ENCODE data around the gene MDN1. TPM values are rescaled to one million over a fixed set of nuclear protein-coding genes. Genes with fewer than 3 reads are reported as not detected.

Gene MDN1
- total RNA-seq, 2 experiments from 2014 or later = 40.3 to 40.4 TPM

DNA sequence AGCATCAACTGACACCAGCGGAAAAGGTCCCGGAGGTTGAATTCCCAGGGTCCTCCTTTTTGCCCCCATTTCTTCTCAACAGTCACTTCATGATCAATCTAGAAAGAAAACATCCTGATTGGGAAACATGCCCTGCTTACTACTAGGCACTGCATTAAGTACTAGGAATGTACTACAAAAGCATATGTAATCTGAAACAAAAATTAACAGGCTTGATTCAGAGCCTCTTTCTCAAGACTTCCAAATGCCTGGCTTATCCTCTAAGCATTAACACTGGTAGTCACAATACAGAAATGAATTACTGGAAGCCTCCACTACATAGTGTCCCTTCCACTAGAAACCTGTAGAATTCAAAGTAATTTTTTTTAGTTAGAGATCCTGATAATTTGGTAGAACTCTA lies 96.5 kb downstream of the MDN1 start:
- Histone ChIP-seq H3K9me3 (ENCODE audit: control insufficient read depth in 1 of 2, insufficient read depth in 1 of 2, low read length in 2 of 2) (no peaks in the 10 kb centered on the region), H3K4me3 (ENCODE audit: low read length) (no peak overlapping the region), H3K27me3 (ENCODE audit: control insufficient read depth in 1 of 2, insufficient read depth in 2 of 2, low read length in 2 of 2) (no peaks in the 10 kb centered on the region), H3K27ac (ENCODE audit: low read depth in 1 of 2, low read length in 2 of 2) (no peak overlapping the region), H3K4me1 (ENCODE audit: insufficient read depth, low read length) (no peaks in the 10 kb centered on the region), H3K36me3 (ENCODE audit: insufficient read depth, low read length) (peaks cover 72% of the 10 kb centered on the region)
- no peak for DNase-seq
- Mint-ChIP-seq H3K27me3 (no peaks in the 10 kb centered on the region), H3K4me1 (ENCODE audit: low read depth) (no peaks in the 10 kb centered on the region), H3K27ac (no peak overlapping the region), H3K9me3 (no peaks in the 10 kb centered on the region), H3K36me3 (ENCODE audit: low read depth) (peaks cover 92% of the 10 kb centered on the region), H3K4me3 (no peak overlapping the region)
- ATAC-seq (ENCODE audit: poor library complexity) = no peak
- TF ChIP-seq, protein P1, sequence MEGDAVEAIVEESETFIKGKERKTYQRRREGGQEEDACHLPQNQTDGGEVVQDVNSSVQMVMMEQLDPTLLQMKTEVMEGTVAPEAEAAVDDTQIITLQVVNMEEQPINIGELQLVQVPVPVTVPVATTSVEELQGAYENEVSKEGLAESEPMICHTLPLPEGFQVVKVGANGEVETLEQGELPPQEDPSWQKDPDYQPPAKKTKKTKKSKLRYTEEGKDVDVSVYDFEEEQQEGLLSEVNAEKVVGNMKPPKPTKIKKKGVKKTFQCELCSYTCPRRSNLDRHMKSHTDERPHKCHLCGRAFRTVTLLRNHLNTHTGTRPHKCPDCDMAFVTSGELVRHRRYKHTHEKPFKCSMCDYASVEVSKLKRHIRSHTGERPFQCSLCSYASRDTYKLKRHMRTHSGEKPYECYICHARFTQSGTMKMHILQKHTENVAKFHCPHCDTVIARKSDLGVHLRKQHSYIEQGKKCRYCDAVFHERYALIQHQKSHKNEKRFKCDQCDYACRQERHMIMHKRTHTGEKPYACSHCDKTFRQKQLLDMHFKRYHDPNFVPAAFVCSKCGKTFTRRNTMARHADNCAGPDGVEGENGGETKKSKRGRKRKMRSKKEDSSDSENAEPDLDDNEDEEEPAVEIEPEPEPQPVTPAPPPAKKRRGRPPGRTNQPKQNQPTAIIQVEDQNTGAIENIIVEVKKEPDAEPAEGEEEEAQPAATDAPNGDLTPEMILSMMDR (IDR thresholded peaks at IDR 0.05) = no peak
- intact Hi-C loops (cut with DNase I, micrococcal nuclease) = no loop called here
- ChIA-PET POLR2A (no interaction called here), CTCF (no interaction called here)

GRCh38 chr6:89716532-89716931 lies 103.1 kb downstream of the MDN1 start:
- TF ChIP-seq, protein P1 (IDR thresholded peaks at IDR 0.05) = no peak
- CTCF ChIA-PET = no interaction called here
- Mint-ChIP-seq H3K27me3 (no peaks in the 10 kb centered on the region), H3K27ac (no peak overlapping the region), H3K4me1 (ENCODE audit: low read depth) (no peaks in the 10 kb centered on the region), H3K9me3 (no peaks in the 10 kb centered on the region), H3K36me3 (ENCODE audit: low read depth) (peaks cover 98% of the 10 kb centered on the region), H3K4me3 (no peak overlapping the region)
- Histone ChIP-seq H3K4me1 (ENCODE audit: insufficient read depth, low read length) (no peaks in the 10 kb centered on the region), H3K27ac (ENCODE audit: low read depth in 1 of 2, low read length in 2 of 2) (no peak overlapping the region), H3K27me3 (ENCODE audit: control insufficient read depth in 1 of 2, insufficient read depth in 2 of 2, low read length in 2 of 2) (no peaks in the 10 kb centered on the region), H3K4me3 (ENCODE audit: low read length) (no peak overlapping the region), H3K36me3 (ENCODE audit: insufficient read depth, low read length) (peaks cover 84% of the 10 kb centered on the region), H3K9me3 (ENCODE audit: control insufficient read depth in 1 of 2, insufficient read depth in 1 of 2, low read length in 2 of 2) (no peaks in the 10 kb centered on the region)
- ATAC-seq (ENCODE audit: poor library complexity) (no peak), DNase-seq (no peak)
- POLR2A ChIA-PET = no interaction called here
- intact Hi-C loops (cut with DNase I, micrococcal nuclease) = no loop called here

DNA sequence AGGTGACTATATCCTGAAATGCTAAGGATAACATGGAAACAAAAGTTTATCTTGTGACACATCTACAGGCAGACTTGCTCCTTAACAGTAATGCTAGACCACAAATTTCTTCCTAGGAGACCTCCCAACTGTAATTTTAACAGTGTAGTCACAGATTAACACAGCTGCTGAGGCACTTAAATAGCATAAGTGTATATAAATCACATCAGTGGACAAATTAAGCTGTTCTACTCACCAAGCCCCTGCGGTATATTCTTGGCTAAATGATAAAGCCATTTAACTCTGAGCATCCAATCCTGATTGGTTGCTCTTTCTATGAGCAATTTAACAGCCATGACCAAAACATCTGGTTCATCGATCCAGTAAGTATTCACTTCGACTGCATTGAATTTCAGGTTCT lies 107.8 kb downstream of the MDN1 start:
- ChIA-PET POLR2A (no interaction called here), CTCF (no interaction called here)
- TF ChIP-seq, protein P1 (IDR thresholded peaks at IDR 0.05) = no peak
- Mint-ChIP-seq H3K27me3 (no peaks in the 10 kb centered on the region), H3K4me1 (ENCODE audit: low read depth) (no peaks in the 10 kb centered on the region), H3K9me3 (no peaks in the 10 kb centered on the region), H3K4me3 (no peak overlapping the region), H3K27ac (no peak overlapping the region), H3K36me3 (ENCODE audit: low read depth) (peaks cover 95% of the 10 kb centered on the region)
- DNase-seq = no peak
- Histone ChIP-seq H3K27ac (ENCODE audit: low read depth in 1 of 2, low read length in 2 of 2) (no peak overlapping the region), H3K36me3 (ENCODE audit: insufficient read depth, low read length) (peaks cover 92% of the 10 kb centered on the region), H3K9me3 (ENCODE audit: control insufficient read depth in 1 of 2, insufficient read depth in 1 of 2, low read length in 2 of 2) (no peaks in the 10 kb centered on the region), H3K4me1 (ENCODE audit: insufficient read depth, low read length) (no peaks in the 10 kb centered on the region), H3K4me3 (ENCODE audit: low read length) (no peak overlapping the region), H3K27me3 (ENCODE audit: control insufficient read depth in 1 of 2, insufficient read depth in 2 of 2, low read length in 2 of 2) (no peaks in the 10 kb centered on the region)
- intact Hi-C loops (cut with DNase I, micrococcal nuclease) = no loop called here
- ATAC-seq (ENCODE audit: poor library complexity) = no peak

Measured in CD4-positive, alpha-beta T cell (primary cell).